ENCODE data around the gene ITGA7.

Gene ITGA7

DNA sequence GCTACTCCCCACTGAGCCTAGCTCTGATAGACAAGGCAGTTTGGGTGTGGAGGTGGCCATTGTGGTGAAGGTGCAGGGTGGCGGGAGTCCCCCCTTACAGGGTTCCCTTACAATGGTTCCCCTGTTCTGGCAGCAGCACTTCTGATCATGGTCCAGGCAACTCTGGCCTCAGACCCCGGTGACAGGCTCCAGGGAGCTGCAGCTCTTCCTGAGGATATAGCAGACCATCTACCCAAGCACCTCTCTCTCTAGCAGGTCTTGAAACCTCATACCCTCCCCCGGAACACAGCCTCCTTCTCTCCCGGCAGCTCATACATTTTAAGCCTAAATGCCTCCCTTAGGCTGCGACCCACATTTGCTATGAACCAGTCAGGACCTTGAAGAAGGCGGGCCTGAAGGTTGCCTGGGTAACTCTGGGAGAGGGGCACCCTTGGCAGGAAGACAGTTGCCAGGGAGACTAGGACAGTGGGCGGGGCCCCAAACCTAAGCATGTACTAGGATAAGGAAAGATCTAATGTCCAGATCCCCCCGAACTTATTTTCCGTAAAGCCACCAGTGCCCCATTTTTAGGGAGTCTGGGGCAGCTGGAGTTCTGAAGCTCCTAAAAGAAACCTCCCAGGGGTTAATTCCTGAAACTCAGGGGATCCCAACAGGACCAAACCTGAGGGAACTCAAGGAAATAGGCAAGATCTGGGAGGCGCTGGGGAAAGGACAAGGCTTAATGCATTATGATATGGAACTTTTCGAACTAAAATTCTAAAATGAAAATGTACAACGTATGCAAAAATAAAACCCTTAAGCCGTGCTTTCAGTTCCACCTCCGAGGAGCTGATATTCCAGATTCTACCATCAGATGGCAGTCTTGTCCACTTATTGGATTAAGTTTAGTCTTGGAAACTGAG, 30.7 kb upstream of the ITGA7 start:
- Mint-ChIP-seq H3K4me1 (ENCODE audit: low read depth) (peaks cover 30% of the 10 kb centered on the region), H3K36me3 (ENCODE audit: low read depth) (no peaks in the 10 kb centered on the region), H3K9me3 (no peaks in the 10 kb centered on the region), H3K4me3 (peak overlapping the region; percentile 82), H3K27me3 (no peaks in the 10 kb centered on the region), H3K27ac (peak overlapping the region; percentile 81)

DNA sequence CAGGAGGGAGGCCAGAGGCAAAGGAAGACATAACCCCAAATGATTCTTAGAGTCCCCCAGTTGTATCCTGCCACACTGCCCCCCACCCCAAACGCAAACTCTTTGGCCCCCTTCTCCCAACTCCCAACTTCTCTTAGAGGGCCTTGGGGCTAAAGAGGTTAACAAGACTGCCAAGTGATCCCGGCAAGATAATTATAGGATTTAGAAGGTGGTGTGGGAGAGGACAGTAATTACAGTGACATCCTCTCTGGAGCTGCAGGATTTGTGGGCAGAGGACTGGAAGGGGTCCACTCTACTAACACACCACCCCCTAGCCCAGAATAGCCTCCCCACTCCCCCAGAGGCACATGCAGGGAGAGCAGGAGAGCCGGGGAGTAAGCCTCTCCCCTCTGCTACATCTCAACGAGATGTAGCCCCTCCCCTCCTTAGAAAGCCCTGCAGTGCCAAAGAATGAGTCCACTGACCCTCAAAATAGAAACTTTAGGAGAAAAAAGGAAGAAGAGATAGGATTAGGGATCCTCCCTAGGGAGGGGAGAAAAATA, 29.9 kb upstream of the ITGA7 start:
- Mint-ChIP-seq H3K36me3 (ENCODE audit: low read depth) (no peaks in the 10 kb centered on the region), H3K27me3 (no peaks in the 10 kb centered on the region), H3K4me1 (ENCODE audit: low read depth) (peaks cover 28% of the 10 kb centered on the region)

DNA sequence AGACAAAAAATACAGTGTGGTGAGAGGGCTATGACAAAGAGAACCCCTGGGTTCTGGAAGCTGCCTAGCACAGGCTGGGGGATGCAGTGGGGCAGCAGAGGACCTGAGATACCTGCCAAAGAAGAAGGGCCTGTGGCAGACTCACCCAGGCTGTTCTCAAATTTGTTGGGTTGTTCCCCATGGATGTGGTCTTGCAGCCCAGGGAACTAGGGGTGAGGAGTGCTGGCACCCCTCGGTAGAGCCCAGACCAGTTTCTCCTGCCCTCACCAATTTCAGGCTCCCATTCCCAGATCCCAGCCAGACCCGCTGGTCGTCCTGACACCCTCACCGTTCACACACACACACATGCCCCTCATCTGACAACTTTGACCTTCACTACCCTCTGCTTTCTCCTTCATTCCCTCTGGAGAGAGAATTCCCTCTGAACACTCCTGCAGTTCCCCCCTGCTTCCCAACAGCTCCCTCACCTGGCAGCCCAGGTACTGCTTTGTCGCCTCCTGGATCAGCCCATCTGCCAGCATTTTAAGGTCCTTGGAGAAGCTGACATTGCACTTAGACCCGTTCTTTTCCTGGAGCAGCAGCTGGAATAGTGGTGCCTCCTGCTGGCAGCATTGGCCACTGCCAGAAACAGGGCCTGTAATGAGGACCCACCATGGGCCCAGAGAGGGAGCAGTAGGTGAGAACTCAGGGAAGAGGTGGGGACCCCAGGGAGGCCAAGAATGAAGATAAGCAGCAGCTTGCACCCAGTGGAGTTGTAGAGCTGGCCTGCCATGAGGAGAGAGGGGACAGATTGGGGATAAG, 29.3 kb upstream of the ITGA7 start:
- H3K27ac Mint-ChIP-seq, result peak overlapping the region; percentile 81
- no peaks in the 10 kb centered on the region for H3K27me3 Mint-ChIP-seq
- no peak overlapping the region for H3K4me3 Mint-ChIP-seq
- H3K36me3 Mint-ChIP-seq (ENCODE audit: low read depth), result no peaks in the 10 kb centered on the region
- H3K4me1 Mint-ChIP-seq (ENCODE audit: low read depth), result peaks cover 21% of the 10 kb centered on the region
- no peaks in the 10 kb centered on the region for H3K9me3 Mint-ChIP-seq

More for the DNA sequence above, 29.9 kb upstream of the ITGA7 start:
- peak overlapping the region; percentile 82 for H3K4me3 Mint-ChIP-seq
- peak overlapping the region; percentile 81 for H3K27ac Mint-ChIP-seq
- no peaks in the 10 kb centered on the region for H3K9me3 Mint-ChIP-seq

DNA sequence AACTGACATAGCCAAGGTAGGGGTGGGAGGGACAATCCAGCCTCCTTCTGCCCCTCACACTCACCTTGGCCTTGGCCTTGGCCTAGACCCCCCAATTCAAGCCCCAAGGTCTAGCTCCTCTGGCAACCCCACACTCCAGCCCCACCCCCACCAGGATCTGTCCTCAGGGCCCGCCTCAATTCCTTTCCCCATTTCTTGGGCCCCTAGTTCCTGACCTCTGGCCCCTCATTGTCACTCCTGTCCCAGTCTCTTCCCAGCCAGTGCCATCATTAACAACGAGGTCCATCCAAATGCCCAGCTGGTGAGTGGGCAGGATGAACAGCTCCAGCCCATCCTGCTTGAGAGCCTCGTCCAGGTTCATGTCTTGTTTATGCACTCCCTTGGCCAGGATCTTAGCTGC, 28.4 kb upstream of the ITGA7 start:
- Mint-ChIP-seq H3K4me3 (no peak overlapping the region), H3K27ac (no peak overlapping the region), H3K4me1 (ENCODE audit: low read depth) (peaks cover 18% of the 10 kb centered on the region), H3K9me3 (no peaks in the 10 kb centered on the region), H3K36me3 (ENCODE audit: low read depth) (no peaks in the 10 kb centered on the region), H3K27me3 (no peaks in the 10 kb centered on the region)

DNA sequence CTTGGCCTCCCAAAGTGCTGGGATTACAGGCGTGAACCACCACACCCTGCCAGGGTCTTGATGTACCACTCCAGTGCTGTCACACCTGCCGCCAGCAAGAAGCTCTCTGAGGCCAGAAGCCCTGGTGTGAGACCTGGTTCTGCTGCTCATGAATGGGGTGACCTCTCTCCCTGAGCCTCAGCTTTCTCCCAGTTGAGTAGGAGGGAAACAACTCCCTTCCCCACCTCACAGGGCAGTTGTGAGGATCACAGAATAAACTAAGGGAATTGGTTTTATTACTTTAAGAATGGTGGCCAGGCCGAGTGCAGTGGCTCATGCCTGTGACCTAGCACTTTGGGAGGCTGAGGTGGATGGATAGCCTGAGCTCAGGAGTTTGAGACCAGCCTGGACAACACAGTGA, 26.9 kb upstream of the ITGA7 start:
- H3K27ac Mint-ChIP-seq, result no peak overlapping the region
- H3K4me1 Mint-ChIP-seq (ENCODE audit: low read depth), result peaks cover 30% of the 10 kb centered on the region
- H3K4me3 Mint-ChIP-seq, result no peak overlapping the region
- no peaks in the 10 kb centered on the region for H3K9me3 Mint-ChIP-seq
- H3K36me3 Mint-ChIP-seq (ENCODE audit: low read depth), result no peaks in the 10 kb centered on the region
- no peaks in the 10 kb centered on the region for H3K27me3 Mint-ChIP-seq

DNA sequence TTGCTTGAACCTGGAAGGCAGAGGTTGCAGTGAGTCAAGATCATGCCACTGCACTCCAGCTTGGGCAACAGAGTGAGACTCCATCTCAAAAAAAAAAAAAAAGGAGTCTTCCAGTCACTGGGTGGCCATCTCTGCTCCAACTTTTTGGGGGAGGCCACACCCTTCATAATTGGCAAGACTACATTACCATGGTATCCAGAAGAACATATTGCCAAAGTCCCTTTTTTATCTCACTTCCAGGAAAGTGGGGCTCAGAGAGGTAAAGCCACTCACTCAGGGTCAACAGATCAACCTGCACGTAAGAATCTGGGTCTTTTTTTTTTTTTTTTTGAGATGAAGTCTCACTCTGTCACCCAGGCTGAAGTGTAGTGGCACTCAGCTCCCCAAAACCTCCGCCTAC, 26.2 kb upstream of the ITGA7 start:
- H3K27me3 Mint-ChIP-seq, result no peaks in the 10 kb centered on the region
- H3K36me3 Mint-ChIP-seq (ENCODE audit: low read depth), result no peaks in the 10 kb centered on the region
- H3K4me1 Mint-ChIP-seq (ENCODE audit: low read depth), result peaks cover 31% of the 10 kb centered on the region
- no peaks in the 10 kb centered on the region for H3K9me3 Mint-ChIP-seq
- H3K27ac Mint-ChIP-seq, result no peak overlapping the region
- no peak overlapping the region for H3K4me3 Mint-ChIP-seq

DNA sequence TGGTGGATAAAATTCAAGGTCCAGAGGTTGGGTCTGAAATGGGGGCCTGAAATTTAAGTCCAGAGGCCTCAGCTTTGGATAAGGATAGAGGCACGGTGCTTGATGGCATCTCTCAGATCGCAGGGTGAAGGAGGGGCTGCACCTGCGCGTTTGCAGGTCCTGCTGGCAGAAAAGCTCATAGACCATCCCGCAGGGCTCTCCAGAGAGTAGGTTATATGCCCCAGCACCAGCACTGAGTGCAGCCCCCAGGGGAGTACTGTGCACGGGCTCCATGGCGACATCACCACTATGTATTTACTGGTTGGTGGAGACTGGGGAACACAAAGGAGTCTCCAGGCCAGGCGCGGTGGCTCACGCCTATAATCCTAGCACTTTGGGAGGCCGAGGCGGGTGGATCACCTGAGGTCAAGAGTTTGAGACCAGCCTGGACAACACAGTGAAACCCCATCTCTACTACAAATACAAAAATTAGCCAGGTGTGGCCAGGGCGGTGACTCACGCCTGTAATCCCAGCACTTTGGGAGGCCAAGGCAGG, 25.4 kb upstream of the ITGA7 start:
- no peaks in the 10 kb centered on the region for H3K9me3 Mint-ChIP-seq
- no peaks in the 10 kb centered on the region for H3K36me3 Mint-ChIP-seq (ENCODE audit: low read depth)
- H3K4me3 Mint-ChIP-seq, result no peak overlapping the region
- peaks cover 27% of the 10 kb centered on the region for H3K4me1 Mint-ChIP-seq (ENCODE audit: low read depth)
- H3K27ac Mint-ChIP-seq, result no peak overlapping the region
- H3K27me3 Mint-ChIP-seq, result no peaks in the 10 kb centered on the region

DNA sequence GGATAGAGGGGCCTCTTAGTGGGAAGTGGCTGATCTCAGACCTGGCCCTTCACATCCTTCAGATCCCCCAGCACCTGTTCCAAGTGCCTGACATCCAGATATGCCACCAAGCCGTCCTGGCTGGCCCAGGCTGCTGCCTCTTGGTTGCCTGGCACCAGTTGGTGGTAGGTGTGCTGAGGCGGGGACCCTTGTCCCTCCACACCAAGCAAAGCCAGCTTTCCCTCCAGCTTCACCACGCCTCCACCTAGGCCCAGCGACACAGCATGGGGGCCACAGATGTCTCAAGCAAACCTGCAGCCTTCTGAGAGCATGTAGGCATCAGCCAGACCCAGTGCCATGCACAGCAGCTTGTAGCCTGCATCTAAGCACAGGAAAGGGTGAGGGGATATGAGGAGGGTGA, 24.6 kb upstream of the ITGA7 start:
- Mint-ChIP-seq H3K4me1 (ENCODE audit: low read depth) (peaks cover 24% of the 10 kb centered on the region), H3K36me3 (ENCODE audit: low read depth) (no peaks in the 10 kb centered on the region), H3K27me3 (no peaks in the 10 kb centered on the region), H3K9me3 (no peaks in the 10 kb centered on the region), H3K4me3 (no peak overlapping the region), H3K27ac (no peak overlapping the region)

DNA sequence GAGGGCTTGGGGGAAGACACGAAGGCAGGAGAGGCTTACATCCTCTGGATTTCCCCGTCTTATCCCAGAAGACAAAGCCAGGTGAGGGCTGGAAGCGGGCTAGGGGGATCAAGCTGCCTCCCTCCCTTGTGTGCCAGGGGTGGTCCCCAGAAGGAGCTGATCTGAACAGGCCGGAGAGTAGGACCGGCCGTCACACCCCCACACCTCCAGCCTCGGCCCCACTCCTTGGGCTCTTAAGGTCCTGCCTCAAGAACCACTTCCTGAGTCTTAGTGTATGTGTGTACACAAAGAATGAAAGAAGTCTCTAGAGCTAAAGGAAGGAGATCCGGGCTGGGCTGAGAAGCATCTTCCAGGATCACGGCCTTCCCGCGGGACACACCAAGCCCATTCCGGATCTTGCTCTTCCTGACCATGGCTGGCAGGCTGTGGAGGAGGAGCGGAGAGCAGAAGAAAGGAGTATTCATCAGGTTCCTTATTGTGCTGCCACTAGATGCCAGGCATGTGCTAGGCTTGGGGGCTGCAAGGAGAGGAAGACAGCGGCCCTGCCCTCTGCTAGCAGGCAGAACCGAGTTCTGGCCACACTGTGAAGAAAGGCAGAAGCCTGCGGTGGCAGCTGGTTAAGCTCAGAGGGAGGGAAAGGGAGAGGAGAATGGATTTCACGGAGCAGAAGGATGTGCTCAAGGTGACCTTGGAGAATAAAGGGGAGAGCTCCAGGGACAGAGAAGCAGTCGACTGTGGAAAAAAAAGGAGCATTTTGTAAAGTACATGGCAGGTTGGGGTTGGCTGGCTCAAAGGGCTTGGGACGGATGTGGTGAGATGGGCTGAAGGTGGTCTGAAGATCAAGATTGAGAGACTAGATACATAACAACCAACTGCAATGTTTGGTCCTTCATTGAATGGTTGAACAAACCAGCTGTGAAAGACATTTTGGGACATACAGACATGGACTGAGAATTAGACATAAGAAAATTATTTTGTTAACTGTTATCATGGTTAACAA, 22.4 kb upstream of the ITGA7 start:
- Mint-ChIP-seq H3K4me3 (peak overlapping the region; percentile 89), H3K27ac (peak overlapping the region; percentile 84), H3K9me3 (no peaks in the 10 kb centered on the region), H3K36me3 (ENCODE audit: low read depth) (peaks cover 5% of the 10 kb centered on the region), H3K27me3 (no peaks in the 10 kb centered on the region), H3K4me1 (ENCODE audit: low read depth) (peaks cover 27% of the 10 kb centered on the region)

DNA sequence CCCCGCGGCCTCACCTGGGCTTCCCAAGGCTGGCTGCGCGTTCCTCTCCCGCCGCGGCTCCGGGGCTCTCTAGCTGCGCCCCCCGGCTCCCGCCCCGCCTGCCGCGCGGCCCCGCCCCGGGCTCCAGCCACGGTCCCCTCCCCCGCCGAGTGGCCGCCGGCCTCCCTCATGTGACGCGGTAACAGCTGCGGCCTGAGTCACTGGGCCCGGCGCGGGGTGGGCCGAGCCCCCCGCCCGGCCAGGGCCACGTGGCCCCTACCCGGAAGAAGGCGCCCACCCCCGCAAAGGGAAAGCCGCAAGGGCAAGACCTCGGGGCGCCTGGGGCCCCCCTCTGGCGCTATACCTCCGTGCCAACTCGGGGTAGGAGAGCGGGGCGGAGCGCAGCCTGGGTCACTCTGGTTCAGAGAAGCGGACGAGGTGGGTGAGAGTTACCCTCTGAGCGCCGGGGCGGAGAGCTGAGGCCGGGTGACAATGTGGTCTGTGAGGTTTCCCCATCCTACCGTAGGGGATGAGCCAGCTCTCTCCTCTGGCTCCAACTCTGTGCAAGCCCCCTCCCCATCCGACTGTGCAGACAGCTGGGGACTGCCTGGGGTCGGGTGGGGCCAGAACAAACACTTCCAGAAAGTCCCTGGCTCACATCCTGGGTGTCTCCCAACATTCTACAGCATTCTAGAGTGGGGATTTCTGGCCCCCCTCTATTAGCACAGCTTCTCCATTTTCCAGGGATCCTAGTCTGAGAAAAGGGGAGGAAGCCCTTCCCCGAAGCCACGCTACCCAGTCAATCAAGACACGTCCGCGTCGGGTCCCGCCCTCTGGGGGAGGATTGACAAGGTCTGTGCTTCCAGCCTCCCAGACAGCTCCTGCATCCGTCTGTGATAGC, 21.5 kb upstream of the ITGA7 start, which contains the start of gene CD63:
Gene CD63 (minus strand): TSS at position 71 of the 880 bp plus-strand sequence. CDS start 668 bp downstream, outside the sequence.
- Mint-ChIP-seq H3K4me1 (ENCODE audit: low read depth) (peaks cover 32% of the 10 kb centered on the region), H3K36me3 (ENCODE audit: low read depth) (peaks cover 9% of the 10 kb centered on the region), H3K27ac (peak within 1 kb of the TSS; percentile 84), H3K27me3 (no peaks in the 10 kb centered on the region), H3K4me3 (peak within 1 kb of the TSS; percentile 89), H3K9me3 (no peaks in the 10 kb centered on the region)

DNA sequence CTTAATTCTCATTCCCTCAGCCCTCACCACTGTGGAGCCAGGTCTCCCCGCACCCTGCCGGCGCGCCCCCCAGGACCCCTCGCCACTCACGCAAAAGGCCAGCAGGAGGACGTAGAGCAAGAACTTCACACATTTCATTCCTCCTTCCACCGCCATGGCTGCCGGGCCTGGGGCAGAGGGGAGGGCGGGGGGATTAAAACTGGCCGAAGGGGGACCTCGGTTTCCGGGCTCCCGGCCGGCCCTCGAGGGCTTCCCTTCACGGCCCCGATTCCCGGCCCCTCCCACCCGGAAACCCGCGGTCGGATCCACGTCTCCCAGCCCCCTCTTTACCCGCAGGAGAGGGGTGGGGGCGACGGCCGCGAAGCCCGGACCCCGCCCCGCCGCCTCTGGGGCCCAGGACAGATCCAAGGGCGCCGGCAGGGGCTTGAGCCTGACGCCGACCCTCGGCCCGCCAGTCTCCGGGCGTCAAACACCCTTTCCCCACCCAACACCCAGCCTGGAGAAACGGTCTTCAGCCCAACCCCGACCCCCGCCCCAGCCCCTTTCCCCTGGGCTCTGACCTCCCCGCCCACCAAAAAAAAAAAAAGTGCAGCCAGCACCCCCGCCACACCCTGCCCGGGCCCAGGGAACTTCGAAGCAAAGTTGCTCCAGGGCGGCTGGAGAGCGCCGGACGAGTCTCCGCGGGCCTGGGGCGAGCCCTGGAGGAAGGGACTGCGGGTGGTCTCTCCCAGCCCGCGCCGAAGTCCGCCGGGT, 20.7 kb upstream of the ITGA7 start:
- Mint-ChIP-seq H3K4me3 (peak overlapping the region; percentile 89), H3K9me3 (no peaks in the 10 kb centered on the region), H3K4me1 (ENCODE audit: low read depth) (peaks cover 32% of the 10 kb centered on the region), H3K27me3 (no peaks in the 10 kb centered on the region), H3K27ac (peak overlapping the region; percentile 67), H3K36me3 (ENCODE audit: low read depth) (peaks cover 9% of the 10 kb centered on the region)

DNA sequence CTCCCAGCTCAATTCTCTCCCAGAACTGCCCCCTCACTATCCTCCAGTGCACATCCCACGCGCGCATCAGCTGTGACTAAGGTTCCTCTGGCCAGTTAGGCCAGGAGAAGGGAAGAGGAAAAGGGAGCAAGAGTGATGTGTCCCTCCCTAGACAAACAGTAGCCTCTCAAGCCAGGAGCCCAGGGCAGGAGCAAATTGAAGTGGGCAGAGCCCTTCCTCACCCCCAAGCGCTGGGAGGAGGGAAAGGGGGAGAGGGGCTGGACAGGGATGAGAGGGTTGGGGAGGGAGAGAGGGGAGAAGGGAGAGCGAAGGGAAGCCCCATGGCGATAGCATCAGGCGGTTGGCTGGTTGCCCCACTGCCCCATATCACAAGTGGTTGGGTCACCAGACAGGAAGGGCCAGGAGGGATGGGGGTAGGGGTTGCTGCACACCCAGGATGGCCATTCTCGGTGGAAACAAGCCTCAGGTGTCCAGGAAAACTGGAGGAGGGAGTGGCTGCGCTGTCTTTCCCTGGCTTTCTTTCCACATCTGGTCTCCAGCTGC, 20.0 kb upstream of the ITGA7 start:
- Mint-ChIP-seq H3K27me3 (no peaks in the 10 kb centered on the region), H3K27ac (peak overlapping the region; percentile 67), H3K36me3 (ENCODE audit: low read depth) (peaks cover 9% of the 10 kb centered on the region), H3K4me1 (ENCODE audit: low read depth) (peaks cover 32% of the 10 kb centered on the region), H3K9me3 (no peaks in the 10 kb centered on the region), H3K4me3 (peak overlapping the region; percentile 77)
